Ishikawa (cell line): ENCODE results near the gene NCOA1.

ENCODE experiments used
- EGR1 ChIP-seq: IDR thresholded peaks from 2 replicates; pipeline ENCODE4 v1.6.1; 2012
- NFIC ChIP-seq: IDR thresholded peaks from 2 replicates; pipeline ENCODE4 v1.6.1; 2012
- RAD21 ChIP-seq: IDR thresholded peaks from 2 replicates; pipeline ENCODE4 v1.6.1; 2012; ENCODE audit warnings: low read depth
- REST ChIP-seq: IDR thresholded peaks from 2 replicates; pipeline ENCODE4 v1.6.1; 2012; ENCODE audit warnings: low read depth, mild to moderate bottlenecking
- TAF1 ChIP-seq: IDR thresholded peaks from 2 replicates; pipeline ENCODE4 v1.6.1; 2012; ENCODE audit warnings: low read depth, mild to moderate bottlenecking
- TCF12 ChIP-seq: IDR thresholded peaks from 2 replicates; pipeline ENCODE4 v1.6.1; 2012; ENCODE audit warnings: low read depth
- YY1 ChIP-seq: IDR thresholded peaks from 2 replicates; pipeline ENCODE4 v1.6.1; 2012; ENCODE audit warnings: low read depth

GRCh38 chr2:24482251-24482971 is 8.6 kb upstream of the NCOA1 start:
- TF ChIP-seq TAF1 (no peak), RAD21 (no peak), TCF12 (no peak), NFIC (no peak), EGR1 (no peak), REST (no peak), YY1 (no peak)
